GM18520 (cell line): ENCODE results near the gene USP13.
A peak's percentile ranks its signal among the peaks of the same experiment; 100 is the strongest.
"Not testable (repeated sequence)": the region's sequence is repeated elsewhere in the genome, so short reads cannot be mapped to it uniquely, and the experiment has no call there.

Source experiments
- ATAC-seq: cut with Tn5 transposase; IDR thresholded peaks from one replicate; pipeline ENCODE4 v1.9.1; 2021; ENCODE audit not compliant: unreplicated experiment

USP13 gene

DNA sequence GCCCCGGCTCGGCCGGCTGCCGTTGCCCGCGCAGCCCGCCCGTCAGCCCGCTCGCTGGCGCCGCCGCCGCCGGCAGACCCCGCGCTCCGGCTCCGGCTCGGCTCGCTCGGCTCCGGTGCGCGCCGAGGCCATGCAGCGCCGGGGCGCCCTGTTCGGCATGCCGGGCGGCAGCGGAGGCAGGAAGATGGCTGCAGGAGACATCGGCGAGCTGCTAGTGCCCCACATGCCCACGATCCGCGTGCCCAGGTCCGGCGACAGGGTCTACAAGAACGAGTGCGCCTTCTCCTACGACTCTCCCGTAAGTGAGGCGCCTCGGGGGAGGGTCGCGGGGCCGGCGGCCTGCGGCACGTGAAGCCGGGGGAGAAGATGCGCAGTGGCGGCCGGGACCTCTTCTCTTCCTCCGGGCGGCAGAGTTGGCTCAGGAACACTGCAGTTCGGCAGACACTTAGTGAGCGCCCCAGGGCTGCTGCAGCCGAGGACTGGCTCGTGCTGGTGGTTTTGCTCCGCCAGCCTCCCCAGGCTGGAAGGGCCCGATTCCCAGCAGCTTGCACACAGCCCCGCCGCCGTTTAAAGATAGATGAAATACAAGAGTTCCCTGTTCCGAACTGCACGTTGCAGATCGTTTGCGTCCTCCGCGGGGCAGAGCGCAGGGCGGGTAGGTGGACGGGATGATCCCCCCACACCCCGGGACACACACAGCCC lies 407 bp downstream of the USP13 start:
- peak; percentile 31 for ATAC-seq

DNA sequence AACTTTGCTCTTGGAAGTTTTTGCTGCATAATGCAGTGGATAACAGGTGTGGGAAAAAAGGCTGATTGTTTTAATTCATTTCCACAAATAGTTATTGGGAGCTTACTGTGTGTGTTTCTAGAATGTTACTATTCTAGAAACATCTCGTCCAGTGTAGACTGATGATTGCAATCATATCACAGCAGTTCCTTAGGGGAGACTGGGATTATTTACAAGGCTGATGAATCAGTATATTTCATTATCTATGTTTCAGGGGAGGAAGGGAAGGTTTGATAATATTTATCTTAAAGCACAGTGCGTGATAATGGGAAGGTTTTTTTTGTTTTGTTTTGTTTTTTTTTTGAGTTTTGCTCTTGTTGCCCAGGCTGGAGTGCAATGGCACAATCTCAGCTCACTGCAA lies 2.4 kb downstream of the USP13 start:
- no peak for ATAC-seq

DNA sequence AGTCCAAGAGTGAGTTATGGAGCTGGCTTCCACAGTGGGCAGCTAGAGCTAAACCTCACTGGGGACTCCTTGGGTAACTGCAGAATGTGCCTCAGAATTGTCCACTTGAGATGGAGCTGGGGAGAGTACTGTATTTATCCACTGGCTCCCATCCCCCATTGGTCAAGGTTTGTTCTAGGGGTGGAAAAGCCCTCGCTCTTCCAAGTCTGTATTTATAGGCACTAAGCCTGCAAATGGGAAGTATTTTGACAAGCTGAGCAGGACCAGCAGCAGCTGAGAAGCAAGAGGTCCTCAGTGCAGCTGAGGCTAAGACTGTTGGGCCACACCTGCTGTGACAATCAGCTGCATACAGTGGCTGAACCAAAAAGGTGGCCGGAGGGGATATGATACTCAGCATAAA lies 5.8 kb downstream of the USP13 start:
- no peak for ATAC-seq

DNA sequence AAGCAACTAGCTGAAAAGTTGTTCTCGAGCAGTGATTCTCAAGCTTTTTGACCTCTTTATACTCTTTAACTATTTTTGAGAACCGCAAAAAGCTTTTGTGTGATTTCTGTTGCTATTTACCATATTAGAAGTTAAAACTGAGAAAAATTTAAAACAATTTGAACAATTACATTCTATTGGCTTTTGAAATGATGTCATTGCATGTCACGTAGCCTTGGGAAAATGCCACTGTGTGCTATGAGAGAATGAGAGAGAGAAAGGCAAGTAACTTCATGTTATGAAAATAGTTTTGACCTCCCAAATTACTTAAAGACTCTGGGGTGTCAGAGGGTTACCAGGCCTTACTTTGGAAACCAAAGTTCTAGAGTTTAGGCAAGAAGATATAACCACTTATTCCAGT lies 8.0 kb downstream of the USP13 start:
- ATAC-seq, result no peak

DNA sequence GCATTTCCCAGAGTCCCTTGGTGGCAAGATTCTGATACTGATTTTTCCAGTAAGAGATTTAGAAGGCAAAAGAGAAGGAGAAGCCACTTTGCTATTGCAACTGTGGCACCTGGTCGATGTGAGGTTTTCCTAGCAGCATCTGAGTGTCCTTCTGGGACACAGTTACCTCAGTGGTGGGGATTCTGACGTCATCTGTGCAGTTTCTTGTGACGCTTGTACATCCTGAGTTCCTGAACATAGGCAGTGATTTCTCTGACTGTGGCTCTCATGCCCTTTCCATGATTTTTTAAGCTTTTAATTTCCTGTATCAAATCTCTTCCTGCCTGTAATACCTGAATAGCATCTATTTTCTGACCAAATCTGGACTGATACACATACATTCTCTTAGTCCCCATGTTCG lies 8.9 kb downstream of the USP13 start:
- no peak for ATAC-seq

DNA sequence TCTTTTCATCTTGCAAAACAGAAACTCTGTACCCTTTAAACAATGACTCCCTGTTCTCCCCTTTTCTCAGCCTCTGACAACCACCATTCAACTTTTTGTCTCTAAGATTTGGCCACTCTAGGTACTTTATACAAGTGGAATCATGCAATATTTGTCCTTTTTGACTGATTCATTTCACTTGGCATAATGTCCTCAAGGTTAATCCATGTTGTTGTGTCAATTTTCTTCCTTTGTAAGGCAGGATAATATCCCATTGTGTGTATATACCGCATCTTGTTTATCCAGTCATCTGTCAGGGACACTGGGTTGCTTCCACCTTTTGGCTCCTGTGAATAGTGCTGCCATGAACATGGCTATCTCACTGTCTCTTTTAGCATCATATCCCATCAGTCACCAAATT lies 10.3 kb downstream of the USP13 start:
- ATAC-seq, result no peak

DNA sequence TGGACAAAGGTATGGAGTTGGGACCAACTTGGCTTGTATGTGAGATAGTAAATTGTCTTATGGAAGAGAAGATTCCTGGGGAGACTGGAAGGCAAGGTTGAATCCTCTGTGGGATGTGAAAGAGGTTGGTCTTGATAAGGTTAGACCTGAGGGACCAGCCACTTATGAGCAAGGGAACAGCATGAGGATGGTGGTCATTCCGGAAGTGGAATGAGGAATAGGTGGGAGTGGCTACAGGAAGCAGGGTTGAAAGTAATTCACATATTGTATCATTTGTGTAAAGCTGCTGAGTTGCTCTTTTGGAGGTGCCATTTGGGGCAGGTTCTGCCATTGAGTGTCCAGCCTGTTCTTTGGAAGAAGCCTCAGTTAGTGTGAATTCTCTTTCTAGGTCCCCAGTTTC lies 13.2 kb downstream of the USP13 start:
- no peak for ATAC-seq

DNA sequence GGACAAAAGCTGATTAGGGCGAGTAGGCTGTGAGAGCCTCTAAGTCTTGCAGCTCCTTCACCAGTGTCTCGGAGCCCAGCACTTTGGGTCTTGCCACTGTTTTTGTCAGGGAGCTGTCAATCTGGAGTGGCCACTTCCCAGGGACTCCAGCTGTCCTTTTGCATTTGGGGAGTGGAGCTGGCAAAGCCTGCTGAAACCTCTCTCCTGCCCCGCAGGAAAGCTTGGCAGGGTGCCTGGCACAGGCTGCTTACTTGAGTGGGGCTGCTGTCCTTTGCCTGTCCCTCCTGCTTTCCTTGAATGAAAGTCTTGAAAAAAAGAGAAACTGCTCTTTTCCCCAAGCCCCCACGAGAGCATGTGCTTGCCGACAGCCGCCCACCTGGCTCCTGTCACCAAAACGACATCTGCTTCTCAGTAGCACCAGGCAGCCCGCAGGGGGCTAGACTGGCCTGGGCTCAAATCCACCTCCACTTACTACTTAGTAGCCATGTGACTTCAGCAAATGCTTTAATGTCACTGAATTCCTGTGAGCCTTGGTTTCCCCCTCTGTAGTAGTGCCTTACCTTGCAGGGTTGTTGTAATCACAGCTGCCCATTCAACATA lies 13.7 kb downstream of the USP13 start:
- ATAC-seq, result no peak

DNA sequence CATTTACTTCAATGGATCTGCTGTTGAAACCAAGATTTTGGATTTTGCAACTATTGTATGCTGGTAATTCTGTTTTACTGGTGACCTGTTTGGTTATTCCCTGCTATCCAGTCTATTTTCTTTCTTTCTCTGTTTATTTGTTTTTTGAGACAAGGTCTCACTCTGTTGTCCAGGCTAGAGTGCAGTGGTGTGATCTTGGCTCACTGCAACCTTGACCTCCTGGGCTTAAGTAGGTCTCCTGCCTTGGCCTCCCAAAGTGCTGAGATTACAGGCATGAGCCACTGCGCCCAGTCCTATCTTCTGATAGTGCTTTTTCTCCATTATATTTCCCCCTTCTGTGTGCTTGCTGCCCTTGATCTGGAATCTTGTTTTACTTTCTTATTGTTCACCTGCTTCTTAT lies 15.6 kb downstream of the USP13 start:
- ATAC-seq, result no peak

DNA sequence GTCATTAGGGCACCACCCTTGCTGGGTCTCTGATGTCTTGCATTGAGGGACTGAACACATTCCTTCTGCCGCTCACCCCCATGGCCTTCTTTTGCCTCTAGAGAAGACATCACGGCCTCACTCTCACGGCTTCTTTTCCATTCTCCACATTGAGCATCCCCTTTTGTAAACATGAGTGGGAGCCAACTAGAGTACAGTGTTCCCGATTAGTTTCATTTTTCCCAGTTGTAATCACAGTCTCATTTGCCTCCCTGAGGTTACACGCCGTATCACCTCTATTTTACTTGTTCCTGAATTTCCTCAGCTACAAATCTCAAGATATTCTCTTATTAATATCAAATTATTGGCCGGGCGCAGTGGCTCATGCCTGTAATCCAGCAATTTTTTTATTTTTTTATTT lies 17.5 kb downstream of the USP13 start:
- ATAC-seq, result no peak

DNA sequence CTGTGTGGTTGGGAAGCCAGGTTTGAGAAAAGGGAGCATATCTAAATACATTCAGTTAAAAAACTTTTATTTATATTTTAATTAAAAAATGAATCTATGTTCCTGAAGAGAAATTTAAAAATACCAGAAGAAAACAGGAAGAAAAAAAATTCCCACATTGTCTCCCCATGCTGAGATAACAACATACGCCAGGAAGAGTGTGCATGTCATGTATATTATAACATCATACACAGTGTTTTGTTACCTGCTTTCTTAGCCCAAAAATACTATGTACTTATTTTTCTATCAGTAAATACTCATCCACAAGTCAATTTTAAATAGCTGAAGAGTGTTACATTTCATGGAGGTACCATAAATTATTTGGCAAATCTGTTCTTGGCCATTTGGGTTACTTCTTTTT lies 18.5 kb downstream of the USP13 start:
- no peak for ATAC-seq

DNA sequence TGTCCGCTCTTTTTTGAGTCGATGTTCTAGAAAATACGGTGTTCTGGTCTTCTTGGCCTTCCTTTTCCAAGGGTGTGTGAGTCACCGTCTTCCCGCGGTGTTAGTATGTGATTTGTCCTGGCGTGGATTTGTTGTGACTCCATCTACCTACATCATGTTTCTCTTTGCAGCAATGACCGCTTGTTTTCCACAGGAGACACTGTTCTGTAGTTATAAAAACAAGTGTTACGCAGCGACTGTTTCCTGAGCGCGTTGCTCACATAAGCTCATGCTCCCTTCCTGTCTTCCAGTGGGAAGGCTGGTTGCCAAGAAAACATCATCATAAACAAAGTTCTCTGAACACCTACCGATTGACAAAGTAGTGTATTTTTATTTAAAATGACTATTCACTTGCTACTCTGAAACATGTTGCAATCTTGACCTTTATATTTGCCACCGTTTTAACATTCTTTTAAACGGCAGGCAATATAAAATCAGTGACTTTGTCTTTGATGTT lies 19.0 kb downstream of the USP13 start:
- ATAC-seq, result no peak

DNA sequence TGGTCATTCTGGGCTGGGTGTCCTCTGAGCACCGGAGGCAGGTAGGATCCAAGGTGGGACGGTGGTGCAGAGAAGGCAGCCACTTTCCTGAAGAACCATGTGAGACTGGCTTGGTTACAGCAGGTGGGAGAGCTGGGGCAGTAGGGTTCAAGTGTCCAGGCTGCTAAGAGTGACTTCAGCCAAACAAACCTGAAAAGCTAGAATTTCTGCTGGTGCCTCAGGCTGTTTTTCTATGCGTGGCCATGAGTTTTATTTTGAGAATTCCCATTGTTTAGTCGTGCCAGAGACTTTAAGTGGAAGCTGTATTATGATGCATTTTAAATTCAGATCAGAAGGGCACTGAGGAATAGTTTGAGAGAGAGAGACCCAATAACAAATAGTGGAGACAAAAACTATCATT lies 20.1 kb downstream of the USP13 start:
- no peak for ATAC-seq

DNA sequence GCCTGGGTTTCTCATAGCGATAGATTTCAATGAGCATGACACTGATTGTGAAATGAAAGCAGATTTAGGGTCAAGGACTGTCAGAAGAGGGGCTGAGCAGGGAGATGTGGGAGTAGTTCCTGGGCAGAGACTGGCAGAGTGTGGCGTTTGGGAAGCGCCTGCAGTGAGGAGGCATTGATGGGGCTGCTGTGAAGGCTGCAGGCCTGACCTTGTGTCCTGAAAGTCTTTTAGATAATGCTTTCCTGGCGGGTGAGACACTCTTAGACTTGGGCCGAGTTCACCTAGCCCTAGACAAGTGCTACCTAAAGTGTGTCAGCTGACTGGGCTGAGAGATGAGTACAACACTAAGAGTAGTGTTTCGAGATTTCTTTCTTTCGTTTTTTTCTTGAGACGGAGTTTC lies 20.7 kb downstream of the USP13 start:
- no peak for ATAC-seq

DNA sequence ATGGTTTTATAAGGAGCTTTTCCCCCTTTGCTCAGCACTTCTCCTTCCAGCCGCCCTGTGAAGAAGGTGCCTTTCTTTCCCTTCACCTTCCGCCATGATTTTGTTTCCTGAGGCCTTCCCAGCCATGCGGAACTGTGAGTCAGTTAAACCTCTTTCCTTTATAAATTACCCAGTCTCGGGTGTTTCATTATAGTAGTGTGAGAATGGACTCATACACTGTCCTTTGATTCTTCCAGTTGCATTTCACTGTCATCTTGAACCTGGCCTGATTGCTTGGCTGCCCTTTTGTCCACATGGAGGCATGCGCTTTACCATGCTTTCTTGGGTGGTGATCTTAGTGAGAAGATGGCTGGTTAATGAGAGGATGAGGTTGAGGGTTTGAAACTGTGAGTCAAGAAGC lies 23.2 kb downstream of the USP13 start:
- ATAC-seq, result no peak

DNA sequence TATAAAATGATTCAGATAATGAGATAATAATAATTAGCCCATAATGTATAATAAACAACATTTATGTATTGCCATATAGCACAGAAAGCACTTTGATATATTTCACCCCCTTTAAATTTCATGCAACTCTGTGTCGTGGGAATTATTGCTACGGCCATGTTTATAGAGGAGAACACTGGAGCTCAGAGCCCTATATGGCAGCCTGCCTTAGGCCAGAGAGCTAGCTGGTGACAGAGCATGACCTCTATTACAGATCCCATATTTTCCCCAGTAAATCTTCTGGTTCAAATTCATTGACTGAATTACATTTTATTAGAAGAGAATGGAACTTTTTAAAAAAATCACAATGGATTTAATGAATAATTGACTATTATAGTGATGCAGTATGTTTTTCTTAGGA lies 25.0 kb downstream of the USP13 start:
- ATAC-seq, result no peak

DNA sequence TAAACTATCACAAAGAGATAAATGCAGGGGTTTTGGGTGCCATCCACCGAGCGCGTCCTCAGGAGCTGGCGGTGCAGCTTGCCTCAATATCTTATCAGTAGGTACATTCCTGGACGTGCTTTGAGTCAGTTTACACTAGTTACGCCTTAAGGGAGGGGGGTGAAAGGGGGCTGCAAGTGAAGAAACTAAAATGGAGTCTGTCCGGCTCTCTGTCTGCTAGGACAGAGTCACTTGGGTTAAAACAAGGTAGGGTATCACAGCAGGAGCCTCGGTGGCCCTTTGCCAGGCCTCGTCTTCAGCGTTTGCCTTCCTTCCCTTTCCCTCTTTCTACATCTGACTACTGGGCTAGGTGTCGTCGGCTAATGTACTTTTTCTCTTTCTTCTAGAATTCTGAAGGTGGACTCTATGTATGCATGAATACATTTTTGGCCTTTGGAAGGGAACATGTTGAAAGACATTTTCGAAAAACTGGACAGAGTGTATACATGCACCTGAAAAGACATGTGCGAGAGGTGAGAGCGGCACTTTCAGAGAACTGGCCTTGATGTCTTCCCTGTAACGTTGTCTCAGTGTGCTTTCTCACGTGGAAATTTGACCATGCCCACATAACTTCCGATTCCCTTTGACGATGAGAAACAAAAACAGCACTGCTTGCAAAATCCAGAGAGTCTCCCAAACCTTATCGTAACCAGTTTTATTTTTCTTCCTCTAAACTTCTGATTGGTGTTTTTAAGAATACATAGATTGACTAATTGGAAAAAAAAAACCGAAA lies 28.8 kb downstream of the USP13 start:
- ATAC-seq, result no peak

DNA sequence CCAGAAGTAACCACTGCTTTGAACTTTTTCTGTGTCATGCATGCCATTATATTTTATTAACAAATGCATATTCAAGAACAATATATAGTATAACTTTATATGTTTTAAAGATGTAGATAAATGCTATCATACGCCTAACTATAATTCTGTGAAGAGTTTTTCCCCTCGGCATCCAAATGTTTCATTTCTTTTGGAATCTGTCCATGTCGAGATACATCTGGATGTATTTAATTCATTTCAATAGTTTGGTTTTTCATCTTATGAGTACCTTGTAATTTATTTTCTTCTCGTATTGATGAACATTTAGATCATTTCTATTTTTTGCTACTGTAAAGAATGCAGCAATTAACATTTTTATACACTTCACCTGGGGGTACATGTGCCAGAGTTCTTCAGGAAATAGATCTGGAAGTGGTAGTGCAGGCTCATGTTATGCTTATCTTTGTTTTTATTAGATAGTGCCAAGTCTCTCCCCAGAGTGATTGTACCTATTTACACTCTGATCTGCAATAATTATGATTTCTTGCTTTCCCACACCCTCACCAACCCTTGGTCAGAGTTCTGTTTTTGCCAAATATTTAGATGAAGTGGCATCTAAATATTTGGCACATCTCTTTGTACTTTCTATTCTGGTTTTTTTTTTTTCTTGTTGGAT lies 29.7 kb downstream of the USP13 start:
- no peak for ATAC-seq

DNA sequence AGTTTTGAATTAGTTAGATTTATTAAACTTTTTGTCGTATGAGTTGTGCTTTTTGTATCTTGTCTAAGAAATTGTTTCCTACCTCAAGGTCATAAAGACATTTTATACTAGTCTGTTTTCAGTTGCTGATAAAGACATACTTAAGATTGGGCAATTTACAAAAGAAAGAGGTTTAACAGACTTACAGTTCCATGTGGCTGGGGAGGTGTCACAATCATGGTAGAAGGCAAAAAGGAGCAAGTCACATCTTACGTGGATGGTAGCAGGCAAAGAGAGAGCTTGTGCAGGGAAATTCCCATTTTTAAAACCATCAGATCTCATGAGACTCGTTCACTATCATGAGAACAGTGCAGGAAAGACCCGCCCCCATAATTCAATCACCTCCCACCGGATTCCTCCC lies 30.4 kb downstream of the USP13 start:
- not testable (repeated sequence) for ATAC-seq

DNA sequence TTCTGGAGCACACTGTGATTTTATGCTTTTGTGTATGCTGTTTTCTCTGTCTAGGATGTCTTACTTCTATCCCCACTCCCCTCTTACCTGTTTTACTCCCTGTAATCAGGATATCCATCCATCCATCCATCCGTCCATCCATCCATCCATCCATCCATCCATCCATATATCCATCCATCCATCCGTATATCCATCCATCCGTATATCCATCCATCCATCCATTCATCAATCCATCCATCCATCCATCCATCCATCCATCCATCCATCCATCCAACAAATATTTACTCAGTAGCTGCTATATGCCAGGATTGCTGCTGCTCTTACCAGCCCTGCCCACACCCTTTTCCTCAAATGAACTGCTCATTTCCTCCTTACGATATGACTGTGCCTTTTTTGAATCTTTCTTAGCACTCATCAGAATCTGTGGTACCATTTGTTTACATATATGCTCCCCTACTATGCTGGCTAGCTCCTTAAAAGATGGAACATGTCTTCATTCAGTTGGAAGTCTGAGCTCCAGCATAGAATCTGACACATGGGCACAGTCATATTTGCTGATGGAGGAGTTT lies 35.2 kb downstream of the USP13 start:
- ATAC-seq, result no peak

DNA sequence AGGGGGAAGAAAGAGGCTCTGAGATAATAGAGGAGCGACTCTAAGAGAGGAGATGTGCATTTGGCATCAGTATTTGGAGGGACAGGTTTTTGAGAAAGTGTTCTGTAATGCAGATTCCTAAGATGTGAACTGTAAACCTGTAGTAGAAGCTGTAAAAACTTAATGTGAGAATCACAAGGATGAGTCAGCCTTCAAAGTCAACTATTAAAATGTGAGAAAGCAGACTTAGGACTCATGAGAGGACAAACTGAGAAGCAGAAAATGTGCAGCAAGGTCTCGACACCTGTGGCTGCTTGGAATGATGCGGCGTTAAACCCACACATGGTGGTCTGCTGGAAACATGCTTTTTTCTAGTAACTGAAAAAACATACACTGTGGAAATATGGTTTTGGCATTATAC lies 36.0 kb downstream of the USP13 start:
- no peak for ATAC-seq
